ENCODE results near the gene APOB. TPM values are rescaled to one million over a fixed set of nuclear protein-coding genes. Genes with fewer than 3 reads are reported as not detected.

Gene APOB
- total and polyA plus RNA-seq, 10 of the 15 experiments (the other 5 are each of a cell fraction or from before 2014, with no cell fraction given): 1.4 TPM; not detected in 9

DNA sequence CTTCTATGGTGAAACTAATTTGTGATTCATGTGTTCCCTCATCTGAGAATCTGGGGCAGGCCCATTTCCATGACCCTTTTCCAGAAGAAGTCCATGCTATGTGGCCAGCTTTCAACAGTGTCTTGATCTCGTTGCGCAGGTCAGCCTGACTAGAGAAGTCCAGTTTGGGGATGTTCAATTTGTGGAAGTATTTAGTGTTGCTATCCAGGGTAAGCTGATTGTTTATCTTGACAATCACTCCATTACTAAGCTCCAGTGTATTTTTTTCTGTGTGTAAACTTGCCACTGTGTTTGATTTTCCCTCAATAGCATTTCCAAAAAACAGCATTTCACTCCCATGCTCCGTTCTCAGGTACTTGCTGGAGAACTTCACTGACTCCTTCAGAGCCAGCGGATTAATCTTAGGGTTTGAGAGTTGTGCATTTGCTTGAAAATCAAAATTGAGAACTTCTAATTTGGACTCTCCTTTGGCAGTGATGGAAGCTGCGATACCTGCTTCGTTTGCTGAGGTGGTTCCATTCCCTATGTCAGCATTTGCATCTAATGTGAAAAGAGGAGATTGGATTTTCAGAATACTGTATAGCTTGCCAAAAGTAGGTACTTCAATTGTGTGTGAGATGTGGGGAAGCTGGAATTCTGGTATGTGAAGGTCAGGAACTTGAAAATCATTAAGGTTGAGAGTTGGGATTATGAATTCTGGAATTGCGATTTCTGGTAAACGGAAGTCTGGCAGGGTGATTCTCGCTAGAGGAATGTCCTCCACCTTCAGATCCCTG lies 35.7 kb downstream of the APOB start:
- H3K9me3 ChIP-seq (replicated peaks; ENCODE audit: control insufficient read depth, insufficient read depth, low read length): no peaks in the 10 kb centered on the region
- H3K4me3 ChIP-seq: no peak overlapping the region
- ChIA-PET SMC1A (ENCODE audit: uncharacterized antibody, unreplicated experiment) (no interaction called here), CTCF (interaction anchor here (1.2 kb wide), 1 partner anchor 347 kb away, joined by 4 read pairs; no protein-coding TSS in a partner anchor), POLR2A (no interaction called here), RAD21 (ENCODE audit: unreplicated experiment) (no interaction called here)
- no peak overlapping the region for H2AFZ ChIP-seq (ENCODE audit: control insufficient read depth, low read depth, low read length)
- intact Hi-C loops (cut with micrococcal nuclease; ENCODE audit: unreplicated experiment) (no loop called here), in situ Hi-C loops (cut with MboI) (no loop called here)
- TF ChIP-seq PAX5 (IDR thresholded peaks at IDR 0.05; ENCODE audit: borderline replicate concordance, low read depth, low read length) (no peak), LARP7 (IDR thresholded peaks at IDR 0.05) (no peak), POU2F2 (IDR thresholded peaks at IDR 0.05; ENCODE audit: borderline replicate concordance, low read depth, low read length) (no peak), EZH2 (IDR thresholded peaks at IDR 0.05; ENCODE audit: borderline replicate concordance, control insufficient read depth, low read depth, low read length) (no peak), ATF7 (IDR thresholded peaks at IDR 0.05; ENCODE audit: low read depth) (no peak), CHD4 (IDR thresholded peaks at IDR 0.05) (no peak), NR2F1 (conservative IDR thresholded peaks at IDR 0.05) (no peak), ESRRA (IDR thresholded peaks at IDR 0.05; ENCODE audit: low read length) (no peak), RAD51 (IDR thresholded peaks at IDR 0.05) (no peak)
- TF ChIP-seq, protein P1, sequence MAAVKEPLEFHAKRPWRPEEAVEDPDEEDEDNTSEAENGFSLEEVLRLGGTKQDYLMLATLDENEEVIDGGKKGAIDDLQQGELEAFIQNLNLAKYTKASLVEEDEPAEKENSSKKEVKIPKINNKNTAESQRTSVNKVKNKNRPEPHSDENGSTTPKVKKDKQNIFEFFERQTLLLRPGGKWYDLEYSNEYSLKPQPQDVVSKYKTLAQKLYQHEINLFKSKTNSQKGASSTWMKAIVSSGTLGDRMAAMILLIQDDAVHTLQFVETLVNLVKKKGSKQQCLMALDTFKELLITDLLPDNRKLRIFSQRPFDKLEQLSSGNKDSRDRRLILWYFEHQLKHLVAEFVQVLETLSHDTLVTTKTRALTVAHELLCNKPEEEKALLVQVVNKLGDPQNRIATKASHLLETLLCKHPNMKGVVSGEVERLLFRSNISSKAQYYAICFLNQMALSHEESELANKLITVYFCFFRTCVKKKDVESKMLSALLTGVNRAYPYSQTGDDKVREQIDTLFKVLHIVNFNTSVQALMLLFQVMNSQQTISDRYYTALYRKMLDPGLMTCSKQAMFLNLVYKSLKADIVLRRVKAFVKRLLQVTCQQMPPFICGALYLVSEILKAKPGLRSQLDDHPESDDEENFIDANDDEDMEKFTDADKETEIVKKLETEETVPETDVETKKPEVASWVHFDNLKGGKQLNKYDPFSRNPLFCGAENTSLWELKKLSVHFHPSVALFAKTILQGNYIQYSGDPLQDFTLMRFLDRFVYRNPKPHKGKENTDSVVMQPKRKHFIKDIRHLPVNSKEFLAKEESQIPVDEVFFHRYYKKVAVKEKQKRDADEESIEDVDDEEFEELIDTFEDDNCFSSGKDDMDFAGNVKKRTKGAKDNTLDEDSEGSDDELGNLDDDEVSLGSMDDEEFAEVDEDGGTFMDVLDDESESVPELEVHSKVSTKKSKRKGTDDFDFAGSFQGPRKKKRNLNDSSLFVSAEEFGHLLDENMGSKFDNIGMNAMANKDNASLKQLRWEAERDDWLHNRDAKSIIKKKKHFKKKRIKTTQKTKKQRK (IDR thresholded peaks at IDR 0.05; ENCODE audit: low read depth, low read length): no peak
- TF ChIP-seq, protein P2, sequence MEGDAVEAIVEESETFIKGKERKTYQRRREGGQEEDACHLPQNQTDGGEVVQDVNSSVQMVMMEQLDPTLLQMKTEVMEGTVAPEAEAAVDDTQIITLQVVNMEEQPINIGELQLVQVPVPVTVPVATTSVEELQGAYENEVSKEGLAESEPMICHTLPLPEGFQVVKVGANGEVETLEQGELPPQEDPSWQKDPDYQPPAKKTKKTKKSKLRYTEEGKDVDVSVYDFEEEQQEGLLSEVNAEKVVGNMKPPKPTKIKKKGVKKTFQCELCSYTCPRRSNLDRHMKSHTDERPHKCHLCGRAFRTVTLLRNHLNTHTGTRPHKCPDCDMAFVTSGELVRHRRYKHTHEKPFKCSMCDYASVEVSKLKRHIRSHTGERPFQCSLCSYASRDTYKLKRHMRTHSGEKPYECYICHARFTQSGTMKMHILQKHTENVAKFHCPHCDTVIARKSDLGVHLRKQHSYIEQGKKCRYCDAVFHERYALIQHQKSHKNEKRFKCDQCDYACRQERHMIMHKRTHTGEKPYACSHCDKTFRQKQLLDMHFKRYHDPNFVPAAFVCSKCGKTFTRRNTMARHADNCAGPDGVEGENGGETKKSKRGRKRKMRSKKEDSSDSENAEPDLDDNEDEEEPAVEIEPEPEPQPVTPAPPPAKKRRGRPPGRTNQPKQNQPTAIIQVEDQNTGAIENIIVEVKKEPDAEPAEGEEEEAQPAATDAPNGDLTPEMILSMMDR (IDR thresholded peaks at IDR 0.05 in 2 of 3, conservative IDR thresholded peaks at IDR 0.05 in 1 of 3; ENCODE audit: control insufficient read depth in 2 of 3, extremely low read depth in 1 of 3, insufficient read depth in 1 of 3, low read depth in 3 of 3, low read length in 3 of 3): no peak
- H3K36me3 ChIP-seq (ENCODE audit: control insufficient read depth in 2 of 2, insufficient read depth in 2 of 2, low read length in 1 of 2): no peaks in the 10 kb centered on the region
- no peaks in the 10 kb centered on the region for H3K27me3 ChIP-seq (replicated peaks in 1 of 2; ENCODE audit: control insufficient read depth in 2 of 2, insufficient read depth in 2 of 2, low read length in 1 of 2)
- 48% methylated on average over 9 of the region's 9 CpGs for WGBS (ENCODE audit: insufficient coverage, insufficient replicate concordance, low lambda C conversion rate, missing lambda C conversion rate)
- H3K4me2 ChIP-seq (ENCODE audit: control insufficient read depth, insufficient read depth): no peak overlapping the region
- BruUV-seq (replicated peaks): no TSS peak
- no peak for ATAC-seq
- H3K4me1 ChIP-seq (ENCODE audit: control insufficient read depth, insufficient read depth, low read length): no peaks in the 10 kb centered on the region
- no peaks in the 10 kb centered on the region for H3K79me2 ChIP-seq (ENCODE audit: control insufficient read depth, insufficient read depth, low read length)
- DNase-seq (ENCODE audit: low read depth, low spot score): no peak
- H4K20me1 ChIP-seq (ENCODE audit: control insufficient read depth, insufficient read depth): no peaks in the 10 kb centered on the region
- no peak for FAIRE-seq
- no peak overlapping the region for H3K9ac ChIP-seq (ENCODE audit: control insufficient read depth, insufficient read depth, low read length)
- H3K27ac ChIP-seq (ENCODE audit: control insufficient read depth, insufficient read depth): no peak overlapping the region
